H1 (cell line): ENCODE measurements around the gene MBP. TPM values are rescaled to one million over a fixed set of nuclear protein-coding genes. Genes with fewer than 3 reads are reported as not detected.

Experiments
- CEBPB ChIP-seq: IDR thresholded peaks from 2 replicates; pipeline ENCODE4 v1.6.1; 2012; ENCODE audit warnings: low read depth, low read length
- CHD7 ChIP-seq: fragments of 300-600 bp; sonication (generic); IDR thresholded peaks from 2 replicates; pipeline ENCODE4 v1.7.1; 2012; ENCODE audit warnings: low read length, moderate library complexity, mild to moderate bottlenecking, inconsistent platforms; ENCODE audit not compliant: insufficient replicate concordance
- FOSL1 ChIP-seq: IDR thresholded peaks from 2 replicates; pipeline ENCODE4 v1.6.1; 2011; ENCODE audit warnings: mild to moderate bottlenecking, low read depth, low read length, moderate library complexity; ENCODE audit not compliant: insufficient read depth
- RXRA ChIP-seq: IDR thresholded peaks from 2 replicates; pipeline ENCODE4 v1.6.1; 2011; ENCODE audit warnings: low read depth, mild to moderate bottlenecking, low read length, moderate library complexity; ENCODE audit not compliant: insufficient read depth
- SP4 ChIP-seq: IDR thresholded peaks from 2 replicates; pipeline ENCODE4 v1.6.1; 2012; ENCODE audit warnings: low read length, inconsistent platforms
- TBP ChIP-seq: IDR thresholded peaks from 2 replicates; pipeline ENCODE4 v1.6.1; 2011; ENCODE audit warnings: low read depth, low read length, improper control_type of control experiment
- TEAD4 ChIP-seq: IDR thresholded peaks from 2 replicates; pipeline ENCODE4 v1.6.1; 2012; ENCODE audit warnings: low read depth, low read length, inconsistent platforms, mixed read lengths
- polyA plus RNA-seq, 7 experiments: library from polyadenylated mRNA; depleted of rRNA in 3 of 7; stranded (reverse) in 5 of 7; unstranded in 2 of 7; fragments of >200 nt in 5 of 7; fragments of 200-250 nt in 2 of 7; gene quantifications; 1 replicate in 5 of 7; 2 replicates in 1 of 7; 4 replicates in 1 of 7; pipeline versions ENCODE4 v1.2.1 to v1.2.3, GENCODE V29; 2011 to 2013; ENCODE audit warnings: missing spikeins in 2 of 7, mixed read lengths in 2 of 7
- total RNA-seq: library from RNA; stranded (reverse); fragmentation: NEBNext Ultra II Directional; extraction: Animal tissue kit (Norgen Biotek cat#: 25700); gene quantifications from 2 replicates; pipeline ENCODE4 v1.2.1, GENCODE V29; 2021
- TF ChIP-seq, protein P1 (sequence below): IDR thresholded peaks from 2 replicates; pipeline ENCODE4 v1.6.1; 2012; ENCODE audit warnings: inconsistent platforms

The MBP gene
- total and polyA plus RNA-seq, 2 of the 8 experiments (the other 6 are each of a cell fraction or from before 2014, with no cell fraction given), result 7.7 to 19.2 TPM

DNA sequence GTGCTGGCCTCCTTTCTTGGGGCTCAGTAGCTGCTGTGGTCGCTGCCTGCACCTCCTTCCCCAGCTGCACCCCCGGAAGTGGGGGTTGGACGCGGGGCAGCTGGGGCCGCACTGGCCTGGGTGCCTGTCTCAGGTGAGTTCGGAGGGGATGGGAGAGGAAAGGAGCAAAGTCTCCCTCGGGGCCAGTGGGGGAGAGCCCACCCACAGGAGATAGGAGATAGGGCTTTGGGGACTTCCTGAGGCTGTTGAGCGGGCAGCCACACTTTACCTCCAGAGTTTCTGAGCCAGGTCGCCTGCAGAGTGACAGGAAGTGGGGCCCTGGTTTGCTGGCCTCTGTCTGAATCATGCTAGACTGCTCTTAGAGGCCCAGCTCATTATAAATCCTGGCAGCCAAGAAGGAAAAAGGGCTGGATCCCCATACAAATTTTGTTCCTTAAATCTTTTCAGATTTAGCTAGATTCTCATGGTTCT is 8.1 kb downstream of the MBP start (continued):
- TF ChIP-seq, protein P1, sequence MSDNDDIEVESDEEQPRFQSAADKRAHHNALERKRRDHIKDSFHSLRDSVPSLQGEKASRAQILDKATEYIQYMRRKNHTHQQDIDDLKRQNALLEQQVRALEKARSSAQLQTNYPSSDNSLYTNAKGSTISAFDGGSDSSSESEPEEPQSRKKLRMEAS, result no peak
- TF ChIP-seq CHD7 (no peak), TBP (no peak), RXRA (no peak), CEBPB (no peak), FOSL1 (no peak), SP4 (no peak), TEAD4 (no peak)
